Measurements from ENCODE around the gene OSBPL10. TPM values are rescaled to one million over a fixed set of nuclear protein-coding genes. Genes with fewer than 3 reads are reported as not detected.

OSBPL10 gene
- total RNA-seq, 1 experiment from 2014 or later = 48.0 TPM

- ChIA-PET CTCF (no interaction called here), POLR2A (ENCODE audit: unreplicated experiment) (no interaction called here)
- no peak overlapping the region for H3K27ac ChIP-seq (ENCODE audit: low read length)
- H3K9me2 ChIP-seq (replicated peaks; ENCODE audit: low read length) = no peaks in the 10 kb centered on the region
- H3F3A ChIP-seq (ENCODE audit: low read length, unreplicated experiment) = peaks cover 2% of the 10 kb centered on the region
- peaks cover 9% of the 10 kb centered on the region; the same call in 1 of the 2 replicates for H3K36me3 ChIP-seq (ENCODE audit: low read depth, low read length)
- H3K4me3 ChIP-seq (ENCODE audit: low read length) = no peak overlapping the region
- no peak overlapping the region for H3K9ac ChIP-seq (ENCODE audit: low read length)
- H4K20me1 ChIP-seq (ENCODE audit: low read length) = peaks cover 55% of the 10 kb centered on the region
- H3K9me3 ChIP-seq (ENCODE audit: low read length) = no peaks in the 10 kb centered on the region
- no peak for DNase-seq
- TF ChIP-seq EZH2 (IDR thresholded peaks at IDR 0.05; ENCODE audit: low read length, unreplicated experiment) (no peak), CTCF (conservative IDR thresholded peaks at IDR 0.05; ENCODE audit: low read depth, low read length) (no peak), EZH2phosphoT487 (IDR thresholded peaks at IDR 0.05; ENCODE audit: borderline replicate concordance, low read length) (no peak)
- BruUV-seq (replicated peaks) = no TSS peak
- no peak for ATAC-seq
- no peaks in the 10 kb centered on the region for H3K27me3 ChIP-seq (ENCODE audit: low read length)
- H3K79me2 ChIP-seq (ENCODE audit: low read length) = peaks cover 95% of the 10 kb centered on the region
- H3K4me1 ChIP-seq (ENCODE audit: insufficient read depth, low read length) = peaks cover 36% of the 10 kb centered on the region
- intact Hi-C loops (cut with micrococcal nuclease) = no loop called here
- no peak overlapping the region for H3K4me2 ChIP-seq (ENCODE audit: low read length)
- H2AFZ ChIP-seq (ENCODE audit: low read length) = no peak overlapping the region
These were observed 6.6 kb downstream of the OSBPL10 start for GRCh38 chr3:31974471-31974870.

GRCh38 chr3:31973837-31974236 lies 7.2 kb downstream of the OSBPL10 start:
- H3K9ac ChIP-seq (ENCODE audit: low read length) = no peak overlapping the region
- no peak for ATAC-seq
- no peak overlapping the region for H3K27ac ChIP-seq (ENCODE audit: low read length)
- ChIA-PET CTCF (no interaction called here), POLR2A (ENCODE audit: unreplicated experiment) (no interaction called here)
- H3K4me2 ChIP-seq (ENCODE audit: low read length) = no peak overlapping the region
- H3K4me1 ChIP-seq (ENCODE audit: insufficient read depth, low read length) = peaks cover 34% of the 10 kb centered on the region
- no peaks in the 10 kb centered on the region for H3K27me3 ChIP-seq (ENCODE audit: low read length)
- H3K4me3 ChIP-seq (ENCODE audit: low read length) = no peak overlapping the region
- peaks cover 90% of the 10 kb centered on the region for H3K79me2 ChIP-seq (ENCODE audit: low read length)
- no peak for DNase-seq
- H3K9me3 ChIP-seq (ENCODE audit: low read length) = no peaks in the 10 kb centered on the region
- intact Hi-C loops (cut with micrococcal nuclease) = no loop called here
- TF ChIP-seq EZH2 (IDR thresholded peaks at IDR 0.05; ENCODE audit: low read length, unreplicated experiment) = no peak
- no peak for TF ChIP-seq EZH2phosphoT487 (IDR thresholded peaks at IDR 0.05; ENCODE audit: borderline replicate concordance, low read length)
- no peak for TF ChIP-seq CTCF (conservative IDR thresholded peaks at IDR 0.05; ENCODE audit: low read depth, low read length)
- H3F3A ChIP-seq (ENCODE audit: low read length, unreplicated experiment) = peaks cover 5% of the 10 kb centered on the region
- peaks cover 9% of the 10 kb centered on the region; the same call in 1 of the 2 replicates for H3K36me3 ChIP-seq (ENCODE audit: low read depth, low read length)
- H2AFZ ChIP-seq (ENCODE audit: low read length) = no peak overlapping the region
- BruUV-seq (replicated peaks) = no TSS peak
- H4K20me1 ChIP-seq (ENCODE audit: low read length) = peaks cover 48% of the 10 kb centered on the region
- no peaks in the 10 kb centered on the region for H3K9me2 ChIP-seq (replicated peaks; ENCODE audit: low read length)

- Histone ChIP-seq H3K79me2 (ENCODE audit: low read length) (peaks cover 86% of the 10 kb centered on the region), H2AFZ (ENCODE audit: low read length) (no peak overlapping the region), H3K4me2 (ENCODE audit: low read length) (no peak overlapping the region), H3K4me1 (ENCODE audit: insufficient read depth, low read length) (peaks cover 35% of the 10 kb centered on the region), H3K4me3 (ENCODE audit: low read length) (no peak overlapping the region), H3F3A (ENCODE audit: low read length, unreplicated experiment) (peaks cover 9% of the 10 kb centered on the region), H3K27me3 (ENCODE audit: low read length) (no peaks in the 10 kb centered on the region), H3K9me2 (replicated peaks; ENCODE audit: low read length) (no peaks in the 10 kb centered on the region), H3K9ac (ENCODE audit: low read length) (no peak overlapping the region), H3K36me3 (ENCODE audit: low read depth, low read length) (peaks cover 9% of the 10 kb centered on the region; the same call in 1 of the 2 replicates), H4K20me1 (ENCODE audit: low read length) (peaks cover 44% of the 10 kb centered on the region), H3K9me3 (ENCODE audit: low read length) (no peaks in the 10 kb centered on the region), H3K27ac (ENCODE audit: low read length) (no peak overlapping the region)
- CTCF ChIA-PET = no interaction called here
- no peak for ATAC-seq
- intact Hi-C loops (cut with micrococcal nuclease) = no loop called here
- POLR2A ChIA-PET (ENCODE audit: unreplicated experiment) = no interaction called here
- no TSS peak for BruUV-seq (replicated peaks)
- DNase-seq = no peak
- TF ChIP-seq CTCF (conservative IDR thresholded peaks at IDR 0.05; ENCODE audit: low read depth, low read length) (no peak), EZH2 (IDR thresholded peaks at IDR 0.05; ENCODE audit: low read length, unreplicated experiment) (no peak), EZH2phosphoT487 (IDR thresholded peaks at IDR 0.05; ENCODE audit: borderline replicate concordance, low read length) (no peak)
These were observed 8.0 kb downstream of the OSBPL10 start for GRCh38 chr3:31973081-31973480.

Measured in PC-3 (cell line).